ENCODE data around the gene BHLHE23.

GRCh38 chr20:62966212-62967148 lies 40.3 kb downstream of the BHLHE23 start:
- TF ChIP-seq EP300 (IDR thresholded peaks at IDR 0.05; ENCODE audit: borderline replicate concordance) (no peak), FOXM1 (IDR thresholded peaks at IDR 0.05; ENCODE audit: borderline replicate concordance, low read depth) (no peak), TAF1 (IDR thresholded peaks at IDR 0.05; ENCODE audit: low read depth) (no peak), MAX (IDR thresholded peaks at IDR 0.05) (no peak), REST (IDR thresholded peaks at IDR 0.05; ENCODE audit: low read depth) (no peak), YY1 (IDR thresholded peaks at IDR 0.05; ENCODE audit: low read depth) (no peak), NFIC (IDR thresholded peaks at IDR 0.05) (no peak), TEAD4 (IDR thresholded peaks at IDR 0.05) (no peak), USF1 (IDR thresholded peaks at IDR 0.05) (no peak), RAD21 (IDR thresholded peaks at IDR 0.05; ENCODE audit: low read depth) (no peak), EGR1 (IDR thresholded peaks at IDR 0.05) (no peak), CEBPB (IDR thresholded peaks at IDR 0.05) (no peak)
